ENCODE measurements around the gene SCARF1. TPM values are rescaled to one million over a fixed set of nuclear protein-coding genes. Genes with fewer than 3 reads are reported as not detected.

Gene SCARF1
- polyA plus RNA-seq, 3 donors, result 5.2 to 23.4 (median 6.3) TPM

DNA sequence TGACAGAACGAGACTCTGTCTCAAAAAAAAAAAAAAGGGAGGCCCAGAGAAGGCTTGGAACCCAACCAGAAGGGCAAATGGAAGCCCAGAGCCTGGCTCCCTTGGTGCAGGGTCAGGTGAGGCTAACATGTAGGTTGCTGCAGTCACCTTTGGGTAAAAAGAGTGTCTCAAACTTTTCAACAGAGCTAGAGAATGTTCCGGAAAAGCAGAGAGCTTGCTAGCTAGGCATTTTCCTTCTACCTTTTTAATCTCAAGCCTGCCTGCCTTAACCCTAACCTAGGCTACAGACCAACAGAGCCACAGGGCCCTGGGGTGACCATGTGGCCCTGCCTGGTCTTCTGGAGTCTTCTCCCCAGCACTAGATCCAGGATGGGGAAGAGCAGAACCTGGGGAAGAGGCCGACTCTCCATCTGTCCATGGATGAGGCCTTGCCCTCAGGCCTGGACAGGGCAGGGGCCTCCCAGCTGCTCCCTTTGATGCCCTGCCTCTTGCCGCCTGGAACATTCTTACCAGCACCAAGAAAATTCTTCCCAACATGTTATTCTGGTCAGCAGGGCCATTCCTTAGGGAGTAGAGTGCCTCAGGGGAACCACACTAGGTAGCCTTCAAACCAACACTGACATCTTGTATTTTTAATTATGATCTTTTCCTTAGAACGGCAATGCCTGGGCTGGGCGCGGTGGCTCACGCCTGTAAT lies 47.0 kb downstream of the SCARF1 start:
- WGBS (ENCODE audit: insufficient coverage), result 94% methylated on average over 3 of the region's 8 CpGs
- peaks cover 71 to 89% of the 10 kb centered on the region in 2 donors for H3K36me3 Mint-ChIP-seq
- H3K36me3 ChIP-seq (replicated peaks in 1 of 2; ENCODE audit: control insufficient read depth in 1 of 2, insufficient read depth in 2 of 2, low read length in 2 of 2), result peaks cover 36 to 83% of the 10 kb centered on the region in 2 donors

DNA sequence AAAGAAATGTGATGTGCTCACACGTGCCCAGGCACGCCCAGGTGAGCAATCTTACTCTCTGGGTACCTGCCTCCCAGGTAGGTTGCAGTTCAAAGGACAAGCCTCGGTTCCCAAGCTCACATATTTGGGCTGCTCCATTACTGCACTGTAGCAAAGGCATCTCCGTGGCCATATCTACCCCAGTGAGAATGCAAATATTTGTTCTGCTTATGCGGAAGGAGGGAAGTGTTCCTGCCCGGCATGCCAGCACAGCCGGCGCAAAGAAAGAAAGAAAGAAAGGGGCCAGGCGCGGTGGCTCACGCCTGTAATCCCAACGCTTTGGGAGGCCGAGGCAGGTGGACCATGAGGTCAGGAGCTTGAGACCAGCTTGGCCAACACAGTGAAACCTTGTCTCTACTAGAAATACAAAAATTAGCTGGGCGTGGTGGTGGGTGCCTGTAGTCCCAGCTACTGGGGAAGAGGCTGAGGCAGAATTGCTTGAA lies 47.6 kb downstream of the SCARF1 start:
- H3K4me2 ChIP-seq (replicated peaks; ENCODE audit: extremely low read depth, low read length, poor library complexity, severe bottlenecking), result no peak overlapping the region
- TF ChIP-seq, protein P1, sequence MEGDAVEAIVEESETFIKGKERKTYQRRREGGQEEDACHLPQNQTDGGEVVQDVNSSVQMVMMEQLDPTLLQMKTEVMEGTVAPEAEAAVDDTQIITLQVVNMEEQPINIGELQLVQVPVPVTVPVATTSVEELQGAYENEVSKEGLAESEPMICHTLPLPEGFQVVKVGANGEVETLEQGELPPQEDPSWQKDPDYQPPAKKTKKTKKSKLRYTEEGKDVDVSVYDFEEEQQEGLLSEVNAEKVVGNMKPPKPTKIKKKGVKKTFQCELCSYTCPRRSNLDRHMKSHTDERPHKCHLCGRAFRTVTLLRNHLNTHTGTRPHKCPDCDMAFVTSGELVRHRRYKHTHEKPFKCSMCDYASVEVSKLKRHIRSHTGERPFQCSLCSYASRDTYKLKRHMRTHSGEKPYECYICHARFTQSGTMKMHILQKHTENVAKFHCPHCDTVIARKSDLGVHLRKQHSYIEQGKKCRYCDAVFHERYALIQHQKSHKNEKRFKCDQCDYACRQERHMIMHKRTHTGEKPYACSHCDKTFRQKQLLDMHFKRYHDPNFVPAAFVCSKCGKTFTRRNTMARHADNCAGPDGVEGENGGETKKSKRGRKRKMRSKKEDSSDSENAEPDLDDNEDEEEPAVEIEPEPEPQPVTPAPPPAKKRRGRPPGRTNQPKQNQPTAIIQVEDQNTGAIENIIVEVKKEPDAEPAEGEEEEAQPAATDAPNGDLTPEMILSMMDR (IDR thresholded peaks at IDR 0.05), result no peak
- H3K27ac Mint-ChIP-seq, result peak overlapping the region in 3 of 7 donors; percentile 35 to 75 (median 40)
- peak overlapping the region in 1 of 2 donors; percentile 3 for H3K4me3 Mint-ChIP-seq
- peaks cover 3 to 15% (median 8%) of the 10 kb centered on the region in 7 donors for H3K9me3 Mint-ChIP-seq
- no peak overlapping the region for H2AFZ ChIP-seq (ENCODE audit: insufficient read depth, low read depth, low read length, poor library complexity, severe bottlenecking)
- peaks cover 7% of the 10 kb centered on the region for H3K79me2 ChIP-seq (ENCODE audit: insufficient read depth, low read length)
- H3K27me3 ChIP-seq (ENCODE audit: control insufficient read depth in 2 of 2, insufficient read depth in 2 of 2, low read length in 2 of 2), result no peaks in the 10 kb centered on the region
- no peak overlapping the region for H3K9ac ChIP-seq (ENCODE audit: insufficient read depth, low read length, poor library complexity, severe bottlenecking)
- peaks cover 30% of the 10 kb centered on the region for H4K20me1 ChIP-seq (ENCODE audit: insufficient read depth, low read length)
- peaks cover 35 to 83% of the 10 kb centered on the region in 2 donors for H3K36me3 ChIP-seq (replicated peaks in 1 of 2; ENCODE audit: control insufficient read depth in 1 of 2, insufficient read depth in 2 of 2, low read length in 2 of 2)
- peaks cover 2 to 5% (median 3%) of the 10 kb centered on the region in 3 donors for H3K27me3 Mint-ChIP-seq (ENCODE audit: low read depth in 3 of 3)
- H3K36me3 Mint-ChIP-seq, result peaks cover 73 to 89% of the 10 kb centered on the region in 2 donors
- no peak overlapping the region for H3K4me3 ChIP-seq (replicated peaks in 1 of 3; ENCODE audit: low read depth in 2 of 3, low read length in 3 of 3)
- no peak for DNase-seq
- H3K4me1 ChIP-seq (ENCODE audit: control insufficient read depth in 1 of 2, insufficient read depth in 2 of 2, low read length in 2 of 2), result peaks cover 9 to 13% of the 10 kb centered on the region in 2 donors
- H3K4me1 Mint-ChIP-seq, result peaks cover 15% of the 10 kb centered on the region
- WGBS (ENCODE audit: insufficient coverage), result 100% methylated on average over 7 of the region's 14 CpGs
- intact Hi-C loops (cut with micrococcal nuclease), result no loop called here
- H3K9me3 ChIP-seq (replicated peaks in 1 of 2; ENCODE audit: control insufficient read depth in 1 of 2, insufficient read depth in 1 of 2, low read length in 2 of 2), result peaks cover 8 to 11% of the 10 kb centered on the region in 2 donors
- no peak overlapping the region for H3K27ac ChIP-seq (ENCODE audit: low read depth in 1 of 2, low read length in 2 of 2)

More for the DNA sequence above, 47.0 kb downstream of the SCARF1 start:
- peaks cover 2 to 5% (median 3%) of the 10 kb centered on the region in 3 donors for H3K27me3 Mint-ChIP-seq (ENCODE audit: low read depth in 3 of 3)
- no peak for DNase-seq
- Histone ChIP-seq H3K9me3 (replicated peaks in 1 of 2; ENCODE audit: control insufficient read depth in 1 of 2, insufficient read depth in 1 of 2, low read length in 2 of 2) (peaks cover 8 to 11% of the 10 kb centered on the region in 2 donors), H4K20me1 (ENCODE audit: insufficient read depth, low read length) (peaks cover 30% of the 10 kb centered on the region), H3K4me2 (replicated peaks; ENCODE audit: extremely low read depth, low read length, poor library complexity, severe bottlenecking) (no peak overlapping the region), H3K9ac (ENCODE audit: insufficient read depth, low read length, poor library complexity, severe bottlenecking) (no peak overlapping the region), H3K79me2 (ENCODE audit: insufficient read depth, low read length) (peaks cover 7% of the 10 kb centered on the region), H3K27me3 (ENCODE audit: control insufficient read depth in 2 of 2, insufficient read depth in 2 of 2, low read length in 2 of 2) (no peaks in the 10 kb centered on the region), H3K4me3 (replicated peaks in 1 of 3; ENCODE audit: low read depth in 2 of 3, low read length in 3 of 3) (no peak overlapping the region), H3K4me1 (ENCODE audit: control insufficient read depth in 1 of 2, insufficient read depth in 2 of 2, low read length in 2 of 2) (peaks cover 3 to 7% of the 10 kb centered on the region in 2 donors), H2AFZ (ENCODE audit: insufficient read depth, low read depth, low read length, poor library complexity, severe bottlenecking) (no peak overlapping the region), H3K27ac (ENCODE audit: low read depth in 1 of 2, low read length in 2 of 2) (no peak overlapping the region)
- peak overlapping the region in 3 of 7 donors; percentile 35 to 42 (median 40) for H3K27ac Mint-ChIP-seq
- TF ChIP-seq, protein P1 (IDR thresholded peaks at IDR 0.05), result no peak
- H3K4me1 Mint-ChIP-seq, result peaks cover 9% of the 10 kb centered on the region
- H3K9me3 Mint-ChIP-seq, result peaks cover 3 to 18% (median 9%) of the 10 kb centered on the region in 7 donors
- intact Hi-C loops (cut with micrococcal nuclease), result no loop called here
- H3K4me3 Mint-ChIP-seq, result no peak overlapping the region

Data from CD14-positive monocyte (primary cell).